NCI-H510A (cell line): ENCODE results near the gene SPOP.
A peak's percentile ranks its signal among the peaks of the same experiment; 100 is the strongest.
"Not testable (repeated sequence)": the region's sequence is repeated elsewhere in the genome, so short reads cannot be mapped to it uniquely, and the experiment has no call there.

Experiments used
- DNase-seq: peaks from one replicate; lab custom pipeline; 2025; lab: John Stamatoyannopoulos, UW

The SPOP gene

DNA sequence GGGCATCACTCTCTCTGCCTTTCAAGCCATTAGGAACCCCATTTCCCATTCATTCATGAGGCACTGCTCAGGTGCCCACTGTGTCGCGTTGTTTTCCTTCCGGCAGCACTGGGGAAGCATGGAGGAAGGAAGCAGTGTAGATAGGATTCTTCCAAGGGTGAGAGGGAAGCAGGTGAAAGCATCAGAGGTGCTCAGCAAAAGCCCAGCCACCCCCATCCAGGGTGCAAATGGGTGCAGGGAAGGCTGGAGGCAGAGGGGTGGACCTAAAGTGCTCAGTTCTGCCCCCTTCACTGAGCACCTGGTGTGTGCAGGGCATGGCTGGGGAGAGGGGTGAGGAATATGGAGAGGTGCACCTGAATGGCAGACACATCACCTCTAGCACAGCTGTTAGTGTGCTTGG lies 105.7 kb downstream of the SPOP start:
- DNase-seq, result no peak

DNA sequence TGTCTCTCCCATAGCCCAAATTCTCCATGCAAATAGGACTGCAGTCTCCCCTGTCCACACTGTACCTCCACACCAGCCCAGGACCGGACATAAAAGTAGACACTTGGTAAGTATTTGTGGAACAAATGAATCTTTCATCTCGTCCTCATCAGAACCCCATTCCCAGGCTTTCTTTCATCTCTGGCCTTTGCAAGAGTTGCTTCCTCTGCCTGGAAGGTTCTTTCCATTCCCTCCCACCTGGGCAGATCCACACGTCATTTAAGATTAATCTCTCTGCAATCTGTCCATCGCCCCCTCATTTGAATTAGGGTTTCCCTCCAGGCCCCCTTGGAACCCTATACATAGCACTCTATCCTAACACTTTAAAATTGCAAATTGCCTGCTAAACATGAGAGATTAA lies 106.1 kb downstream of the SPOP start:
- no peak for DNase-seq

DNA sequence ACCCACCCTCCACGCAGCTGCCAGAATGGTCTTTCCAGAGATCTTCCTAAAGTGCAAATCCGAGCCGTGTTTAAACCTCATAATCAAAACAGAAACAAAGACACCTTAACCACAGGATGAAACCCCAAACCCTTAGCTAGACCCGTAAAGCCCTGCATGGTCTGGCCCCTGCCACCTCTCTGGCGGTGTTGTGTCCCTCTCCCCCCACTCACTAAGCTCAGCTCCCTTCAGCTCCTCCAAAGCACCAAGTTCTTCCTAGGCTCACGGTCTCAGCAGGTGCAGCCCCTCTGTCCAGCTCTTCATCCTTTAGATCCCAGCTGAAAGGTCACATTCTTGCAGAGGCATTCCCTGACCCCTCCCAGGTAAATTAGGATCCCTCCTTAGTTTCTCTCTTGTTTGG lies 106.6 kb downstream of the SPOP start:
- no peak for DNase-seq

DNA sequence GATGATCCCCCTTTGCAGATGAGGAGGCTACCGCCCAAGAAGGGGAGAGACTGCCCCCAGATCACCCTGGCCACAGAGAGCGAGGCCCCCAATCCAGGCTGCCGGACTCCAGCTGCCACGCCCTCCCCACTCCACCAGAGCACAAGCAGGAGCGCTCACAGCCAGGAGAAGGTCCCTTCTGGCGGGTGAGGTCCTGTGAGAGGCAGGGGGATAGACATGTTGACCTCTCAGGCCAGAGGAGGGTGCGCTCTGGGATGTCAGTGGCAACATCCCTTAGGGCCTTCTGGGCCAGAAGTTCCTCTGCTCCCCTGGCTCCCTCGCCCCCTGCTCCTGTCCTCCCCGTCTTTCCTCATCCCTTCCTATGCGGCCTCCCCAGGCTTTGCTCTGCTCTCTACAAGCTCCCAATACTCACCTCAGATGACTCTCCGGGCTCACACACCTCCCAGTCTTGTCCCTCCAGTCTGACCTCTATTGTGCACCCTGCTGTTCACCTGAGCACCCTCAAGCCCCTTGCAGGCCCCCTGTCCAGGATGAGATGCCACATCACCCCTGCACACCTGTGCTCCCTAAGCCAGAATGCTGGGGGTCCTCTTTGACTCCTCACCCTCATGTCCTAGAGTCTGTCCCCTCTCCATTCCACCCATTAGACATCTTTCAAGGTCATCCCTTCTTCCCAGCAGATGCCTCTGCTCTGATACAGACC lies 107.2 kb downstream of the SPOP start:
- DNase-seq, result no peak

DNA sequence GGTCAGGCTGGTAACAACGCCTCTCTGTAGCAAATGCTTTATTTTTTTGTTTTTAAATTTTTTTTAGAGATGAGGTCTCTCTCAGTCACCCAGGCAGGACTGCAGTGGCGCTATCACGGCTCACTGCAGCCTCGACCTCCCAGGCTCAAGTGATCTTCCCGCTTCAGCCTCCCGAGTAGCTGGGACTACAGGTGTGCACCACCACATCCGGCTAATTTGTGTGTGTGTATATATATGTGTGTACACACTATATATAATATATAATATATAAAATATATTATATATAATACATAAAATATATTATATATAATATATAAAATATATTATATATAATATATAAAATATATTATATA lies 109.2 kb downstream of the SPOP start:
- DNase-seq, result not testable (repeated sequence)

DNA sequence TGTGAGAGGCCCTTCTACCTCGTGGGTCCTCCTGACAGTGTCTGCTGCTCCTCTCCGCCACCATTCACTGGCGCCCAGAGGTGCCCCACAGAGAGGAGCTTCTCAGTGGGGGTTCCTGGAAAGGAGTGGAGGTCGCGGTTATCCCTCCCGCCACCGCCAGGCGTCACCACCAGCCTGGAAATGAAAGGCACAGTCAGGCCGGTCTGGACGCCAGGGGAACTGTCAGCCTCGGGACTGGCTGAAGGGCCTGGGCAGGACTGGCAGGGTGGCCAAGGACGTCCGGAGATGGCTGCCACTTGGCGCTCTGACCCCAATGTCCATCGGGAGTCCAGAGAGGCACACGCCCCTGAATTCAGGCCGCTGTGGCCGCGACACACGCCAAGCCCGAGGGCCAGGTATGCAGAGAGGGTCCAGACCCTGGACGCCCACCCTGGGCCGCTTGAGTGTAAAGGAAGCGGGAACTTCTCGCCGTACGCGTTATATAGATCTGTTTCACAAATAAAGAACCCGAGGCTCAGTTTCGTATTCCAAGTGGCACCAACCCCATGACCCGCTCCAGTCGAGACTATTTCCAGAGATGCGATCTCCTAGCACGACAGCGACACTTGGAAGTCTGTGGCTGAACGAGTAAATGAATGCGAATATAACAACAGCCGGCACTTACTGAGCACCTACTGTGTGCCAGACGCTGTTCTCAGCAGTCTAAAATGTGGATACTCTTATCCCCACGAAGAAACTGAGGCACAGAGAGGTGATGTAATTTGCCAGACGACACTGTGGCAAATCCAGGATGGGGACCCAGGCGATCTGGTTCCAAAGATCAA lies 109.8 kb downstream of the SPOP start:
- DNase-seq, result peak; percentile 48

DNA sequence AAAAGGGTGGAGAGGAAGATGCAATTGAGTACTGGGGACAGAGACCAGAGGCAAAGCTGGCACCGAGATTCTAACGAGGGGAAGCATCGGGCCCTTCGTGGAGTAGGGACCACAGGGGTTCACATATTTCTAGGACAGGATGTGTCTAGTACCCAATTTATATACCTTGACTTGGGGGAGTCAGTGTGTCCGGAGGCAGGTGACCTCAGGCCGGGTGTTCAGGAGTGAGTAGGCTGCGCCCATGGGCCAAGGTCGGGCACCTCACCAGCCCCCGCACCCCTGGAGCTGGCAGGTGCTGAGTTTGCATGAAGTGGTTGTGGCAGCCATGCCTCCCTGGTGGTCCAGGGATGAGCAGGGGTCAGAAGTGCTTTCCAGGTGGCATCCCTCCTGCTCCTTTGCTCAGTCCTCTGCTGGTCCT lies 110.8 kb downstream of the SPOP start:
- no peak for DNase-seq

DNA sequence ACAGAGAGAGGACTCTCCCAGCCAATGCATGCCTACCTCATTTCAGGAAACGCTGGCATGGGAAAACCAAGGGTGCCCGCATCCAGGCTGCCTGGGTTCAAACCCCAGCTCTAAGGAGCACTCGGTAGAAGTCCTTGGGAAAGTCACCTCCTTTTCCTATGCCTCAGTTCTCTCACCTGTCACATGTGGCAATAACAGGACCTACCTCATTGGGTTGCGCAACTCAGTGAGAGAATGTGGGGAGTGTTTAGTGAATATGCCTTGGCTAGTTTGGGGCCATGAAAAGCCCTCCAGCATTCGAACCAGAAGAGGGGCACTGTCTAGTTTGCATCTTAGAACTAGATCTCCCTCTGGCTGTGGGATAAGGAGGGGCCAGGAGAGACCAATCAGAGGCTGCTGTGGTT lies 111.2 kb downstream of the SPOP start:
- no peak for DNase-seq

DNA sequence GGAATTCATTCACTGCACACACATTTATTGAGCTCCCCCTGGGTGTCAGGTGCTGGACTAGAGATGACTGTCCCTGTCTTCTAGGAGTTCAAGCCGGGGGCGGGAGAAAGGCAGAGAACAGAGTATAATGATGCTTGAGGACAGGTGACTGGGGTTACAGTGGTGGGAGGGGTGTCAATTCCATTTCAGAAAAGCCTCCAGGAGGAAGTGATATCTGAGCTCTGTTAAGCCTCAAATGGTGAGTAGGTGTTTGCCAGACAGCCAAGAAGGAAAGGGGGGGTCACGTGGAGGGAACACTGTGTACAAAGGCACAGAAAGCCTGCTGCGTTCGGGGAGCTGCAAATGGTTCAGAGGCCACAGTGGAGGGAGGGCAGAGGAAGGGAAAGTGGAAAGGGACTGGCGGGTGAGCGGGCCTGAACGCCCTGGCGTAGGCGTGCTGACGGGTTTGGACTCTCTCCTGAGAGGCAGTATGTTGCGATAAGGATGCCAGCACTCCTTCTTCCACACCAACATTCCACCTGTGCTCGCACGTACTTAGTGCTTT lies 111.9 kb downstream of the SPOP start:
- DNase-seq, result peak; percentile 54

DNA sequence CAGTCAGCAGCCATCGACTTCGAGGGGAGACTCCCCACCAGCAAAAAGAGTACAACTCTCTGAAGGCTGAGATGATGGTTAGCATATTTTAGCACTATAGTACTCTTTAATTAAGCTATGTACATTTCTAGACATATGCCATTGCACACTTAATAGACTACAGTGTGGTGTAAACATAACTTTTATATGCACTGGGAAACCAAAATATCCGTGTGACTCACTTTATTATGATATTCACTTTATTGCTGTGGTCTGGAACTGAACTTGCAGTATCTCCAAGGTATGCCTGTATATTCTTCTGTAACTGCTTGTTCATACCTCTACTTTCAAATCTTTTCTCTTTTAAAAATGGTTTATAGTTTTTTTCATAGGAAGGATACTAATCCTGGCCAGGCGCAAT lies 113.3 kb downstream of the SPOP start:
- no peak for DNase-seq

DNA sequence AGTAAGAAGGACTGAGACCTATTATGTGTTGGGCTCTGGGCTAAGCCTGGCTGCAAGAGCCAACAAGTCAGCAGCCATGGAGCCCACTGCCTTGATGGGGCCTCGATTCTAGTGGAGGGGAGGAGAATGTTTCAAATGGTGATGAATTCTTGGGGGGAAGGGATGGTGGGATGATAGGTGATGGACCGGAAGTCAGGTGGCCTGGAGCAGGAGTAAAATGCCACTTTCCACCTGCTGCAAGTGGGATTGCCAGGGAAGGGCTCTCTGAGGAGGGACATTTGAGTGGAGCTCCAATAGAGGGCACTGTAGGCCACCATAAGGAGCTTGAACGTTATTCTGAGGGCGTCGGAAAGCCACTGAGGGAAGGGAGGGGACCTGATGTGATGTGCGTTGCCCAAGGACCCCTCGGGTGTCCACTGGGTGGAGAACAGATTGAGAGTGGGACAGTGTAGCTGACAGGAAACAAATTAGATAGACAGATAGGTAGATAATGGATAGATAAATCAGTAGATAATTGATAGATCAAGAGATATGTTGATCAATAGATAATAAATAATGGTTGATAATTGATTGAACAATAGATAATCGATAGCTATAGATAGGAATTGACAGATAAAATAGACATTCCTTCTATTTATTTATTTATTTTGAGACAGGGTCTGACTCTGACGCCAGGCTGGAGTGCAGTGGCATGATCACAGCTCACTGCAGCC lies 120.4 kb downstream of the SPOP start:
- DNase-seq, result peak; percentile 52

DNA sequence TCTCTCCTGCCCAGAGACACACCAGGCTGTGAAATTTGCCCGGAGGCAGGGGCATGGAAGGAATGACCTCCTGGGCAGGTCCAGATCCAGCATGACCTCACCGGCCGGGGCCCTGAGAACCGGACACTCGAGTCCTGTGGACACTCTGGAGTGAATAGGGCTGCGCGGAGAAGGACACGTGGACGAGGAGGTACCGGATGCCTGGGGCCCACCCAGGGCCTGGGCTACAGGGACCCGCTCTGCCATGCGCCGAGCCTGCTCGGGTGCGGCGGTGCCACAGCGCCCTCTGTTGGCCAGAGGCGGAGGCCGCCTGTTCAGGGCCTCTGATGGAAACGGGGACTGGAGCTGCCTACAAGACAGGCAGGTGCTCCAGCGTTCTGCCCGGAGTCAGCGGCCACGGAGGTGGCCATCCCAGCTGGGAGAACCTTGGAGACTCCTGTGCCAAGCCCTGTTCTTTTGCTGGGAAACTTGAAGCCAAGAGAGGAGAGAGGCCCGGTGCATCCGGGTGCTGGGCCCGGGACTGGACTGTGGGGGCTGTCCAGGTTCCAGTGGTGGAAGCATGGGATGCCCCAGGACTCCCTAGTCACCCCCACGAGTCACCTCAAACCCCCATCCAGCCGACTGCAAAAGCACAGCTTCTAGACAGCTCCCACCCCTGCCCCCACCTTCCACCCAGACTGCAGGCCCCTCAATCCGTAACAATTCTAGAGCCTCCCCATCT lies 121.5 kb downstream of the SPOP start:
- peak; percentile 49 for DNase-seq

DNA sequence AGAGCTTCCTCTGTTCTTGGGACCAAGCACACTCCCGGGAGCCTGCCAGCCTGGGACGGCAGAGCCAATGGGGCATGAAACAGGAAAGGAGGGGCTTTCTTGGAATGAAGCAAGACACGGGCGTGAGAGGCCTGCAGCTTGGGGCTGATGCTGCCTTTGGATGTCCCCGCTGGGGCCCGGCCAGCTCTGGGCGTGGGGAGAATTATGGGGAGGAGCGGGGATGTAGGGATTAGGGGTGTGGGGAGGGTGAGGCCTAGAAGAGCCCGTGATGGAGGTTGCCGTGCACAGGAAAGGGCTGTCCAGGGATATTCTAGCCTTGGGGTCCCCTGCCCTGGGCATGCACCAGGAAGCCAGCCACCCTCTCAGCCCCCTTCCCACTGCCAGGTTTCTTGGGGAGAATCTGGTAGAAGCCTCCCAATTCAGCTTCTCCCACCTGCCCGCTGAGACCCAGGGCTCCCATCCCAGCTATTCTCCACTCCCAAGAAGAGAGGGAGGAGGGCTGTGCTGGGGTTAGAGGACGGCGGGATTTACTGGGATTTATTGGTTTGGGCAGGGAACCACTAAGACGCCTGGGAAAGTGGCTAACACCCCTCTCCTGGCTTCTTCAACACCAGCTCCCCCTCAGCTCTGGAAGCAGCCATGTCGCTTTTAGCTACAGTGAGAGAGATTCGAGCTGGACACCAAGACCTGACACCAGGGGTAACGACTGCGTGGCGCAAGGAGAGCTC lies 122.2 kb downstream of the SPOP start:
- DNase-seq, result no peak

DNA sequence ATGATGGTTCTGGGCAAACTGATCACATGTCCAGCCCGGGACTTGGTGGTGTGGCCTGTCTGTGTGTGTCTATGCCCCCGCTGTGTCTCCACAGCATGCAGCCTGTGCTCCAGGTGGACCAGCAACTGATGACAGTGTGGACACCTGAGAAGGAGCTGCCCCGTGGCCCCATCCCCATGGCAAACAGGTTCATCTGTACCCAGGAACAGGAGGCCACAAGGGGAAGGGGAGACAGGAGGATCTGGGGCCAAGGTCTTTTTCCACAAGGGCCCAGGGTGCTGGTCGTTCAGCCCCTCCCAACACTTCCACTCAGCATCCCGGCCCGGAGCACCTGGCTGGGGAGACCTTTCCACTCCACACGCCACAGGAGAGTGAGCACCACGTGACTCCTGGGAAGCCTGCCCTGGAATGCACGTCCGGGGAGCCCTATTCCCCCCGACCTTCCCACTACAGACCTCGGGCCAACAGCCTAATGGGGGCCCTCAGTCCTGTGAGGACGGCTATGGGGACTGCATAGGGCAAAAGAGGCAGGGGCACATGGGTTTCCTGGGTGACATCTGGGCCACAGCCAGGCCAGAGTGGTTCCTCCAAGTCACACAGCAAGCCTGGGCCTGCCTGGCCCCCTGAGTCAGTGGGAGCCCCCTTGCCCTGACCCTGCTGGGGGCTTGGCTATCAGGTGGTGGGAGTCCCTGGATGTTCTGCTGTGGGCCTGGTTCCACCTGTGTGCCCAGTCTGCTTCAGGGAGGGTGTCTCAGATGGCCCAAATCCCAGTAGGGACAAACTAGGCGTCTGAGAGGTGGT lies 123.0 kb downstream of the SPOP start:
- no peak for DNase-seq

DNA sequence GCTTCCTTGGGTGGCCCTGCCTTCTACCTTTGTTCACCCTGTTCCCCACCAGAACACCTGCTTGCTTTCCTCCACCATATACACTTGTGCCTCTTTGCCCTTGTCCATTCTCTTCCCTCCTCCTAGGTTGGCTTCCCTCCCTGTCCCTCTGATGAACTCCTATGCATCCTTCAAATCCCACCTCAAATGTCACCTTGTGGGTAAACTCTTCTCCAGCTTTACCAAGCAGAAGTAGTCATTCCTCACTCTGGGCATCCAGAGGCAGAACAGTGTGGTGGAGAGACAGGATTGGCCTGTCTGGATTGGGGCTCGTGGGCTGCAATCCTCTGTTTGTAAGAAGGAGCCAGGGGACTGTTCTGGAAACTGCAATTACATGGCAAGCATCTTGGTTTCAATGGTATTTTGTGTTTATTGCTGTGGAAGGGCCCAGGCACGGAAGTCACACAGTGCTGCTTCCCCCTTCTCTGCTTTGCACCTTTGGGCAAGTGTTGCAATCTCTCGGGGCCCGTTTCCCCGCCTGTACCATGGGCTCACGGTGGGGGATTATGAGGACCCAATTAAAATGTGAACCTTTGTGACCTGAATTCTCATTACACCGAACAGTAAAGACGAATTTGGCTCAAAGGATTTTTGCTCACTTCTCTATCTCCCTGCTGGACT lies 124.1 kb downstream of the SPOP start:
- no peak for DNase-seq

DNA sequence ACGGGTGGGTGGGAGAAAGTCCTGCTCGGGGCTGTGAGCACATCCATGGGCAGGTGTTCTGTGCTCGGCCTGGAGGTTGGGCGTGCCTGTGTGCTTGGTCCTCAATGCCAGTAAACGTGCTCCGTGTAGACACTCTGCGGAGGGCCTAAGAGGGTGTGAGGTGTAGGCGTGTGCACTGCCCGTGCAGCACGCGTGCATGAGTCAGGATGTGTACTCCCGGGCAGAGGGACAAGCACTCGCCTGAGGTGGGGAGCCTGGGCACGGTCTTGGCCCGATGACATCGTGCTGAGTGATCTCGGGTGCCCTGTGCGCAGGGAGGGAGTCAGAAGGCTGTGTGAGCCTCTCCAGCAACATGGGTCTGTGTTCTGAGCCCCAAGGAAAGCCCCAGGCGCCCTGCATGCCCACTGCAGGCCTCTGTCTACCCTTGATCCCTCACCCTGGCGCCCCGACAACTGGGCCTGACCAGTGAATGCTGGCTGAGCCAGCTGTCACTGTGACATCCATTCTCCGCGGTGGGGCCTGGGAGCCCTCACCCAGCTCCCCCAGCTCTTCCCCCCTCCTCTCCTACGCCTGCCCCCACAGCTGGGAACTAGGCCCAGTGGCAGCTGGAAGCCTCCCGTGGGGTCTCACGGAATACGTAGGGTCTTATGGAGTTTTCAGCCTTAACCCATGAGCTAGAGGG lies 125.7 kb downstream of the SPOP start:
- DNase-seq, result no peak

DNA sequence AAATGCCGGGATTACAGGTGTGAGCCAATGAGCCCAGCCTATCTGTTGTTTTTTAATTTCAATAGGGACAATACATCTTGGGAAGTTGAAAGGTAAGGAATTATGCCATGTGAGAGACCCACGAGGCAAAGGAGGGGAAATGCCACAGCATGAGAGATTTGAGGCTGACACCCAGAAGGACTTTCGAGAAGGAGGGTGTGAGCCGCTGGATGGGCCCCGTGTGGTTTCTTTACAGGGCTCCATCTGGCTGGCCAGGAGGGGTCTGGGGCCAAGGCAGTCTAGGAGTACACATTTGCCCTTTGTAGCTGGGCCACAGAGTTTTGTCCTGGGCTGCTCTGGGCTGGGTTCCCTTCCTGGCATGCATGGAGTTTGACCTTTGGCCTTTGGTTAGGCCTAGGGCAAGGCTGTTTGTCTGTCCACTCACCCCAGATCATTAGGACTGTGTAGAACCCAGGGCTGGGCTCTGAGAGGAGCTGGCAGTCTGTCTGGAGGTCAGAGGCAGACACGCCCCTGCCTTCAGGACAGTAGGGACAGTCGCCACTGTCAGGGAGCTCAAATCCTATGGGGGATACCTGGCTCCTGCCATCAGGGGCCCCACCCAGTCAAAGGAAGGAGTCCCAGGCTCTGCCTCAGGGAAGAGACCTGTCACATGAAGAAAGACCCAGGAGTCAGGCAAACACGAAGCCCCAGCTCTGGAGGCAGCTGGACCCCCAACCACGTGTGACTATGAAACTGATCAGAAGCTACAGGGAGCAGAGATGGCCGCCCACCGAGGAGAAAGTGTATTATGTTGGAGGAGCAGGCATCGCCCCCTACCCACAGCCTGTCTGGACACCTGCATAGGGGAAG lies 126.5 kb downstream of the SPOP start:
- no peak for DNase-seq

DNA sequence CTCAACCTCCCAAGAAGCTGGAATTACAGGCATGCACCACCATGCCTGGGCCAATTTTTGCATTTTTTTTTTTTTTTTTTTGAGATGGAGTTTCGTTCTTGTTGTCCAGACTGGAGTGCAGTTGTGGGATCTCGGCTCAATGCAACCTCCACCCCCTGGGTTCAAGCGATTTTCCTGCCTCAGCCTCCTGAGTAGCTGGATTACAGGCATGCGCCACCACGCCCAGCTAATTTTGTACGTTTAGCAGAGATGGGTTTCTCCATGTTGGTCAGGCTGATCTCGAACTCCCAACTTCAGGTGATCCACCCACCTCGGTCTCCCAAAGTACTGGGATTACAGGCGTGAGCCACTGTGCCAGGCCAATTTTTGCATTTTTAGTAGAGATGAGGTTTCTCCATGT lies 127.1 kb downstream of the SPOP start:
- DNase-seq, result not testable (repeated sequence)
